Measurements from ENCODE around the gene USP1. TPM values are rescaled to one million over a fixed set of nuclear protein-coding genes. Genes with fewer than 3 reads are reported as not detected.

The USP1 gene
- total RNA-seq, 1 donor from 2014 or later = 44.2 TPM

- H3K27me3 Mint-ChIP-seq = no peaks in the 10 kb centered on the region
- H3K4me3 Mint-ChIP-seq = peak overlapping the region; percentile 93
- no peak overlapping the region for H3K27ac Mint-ChIP-seq
- TF ChIP-seq, protein P1, sequence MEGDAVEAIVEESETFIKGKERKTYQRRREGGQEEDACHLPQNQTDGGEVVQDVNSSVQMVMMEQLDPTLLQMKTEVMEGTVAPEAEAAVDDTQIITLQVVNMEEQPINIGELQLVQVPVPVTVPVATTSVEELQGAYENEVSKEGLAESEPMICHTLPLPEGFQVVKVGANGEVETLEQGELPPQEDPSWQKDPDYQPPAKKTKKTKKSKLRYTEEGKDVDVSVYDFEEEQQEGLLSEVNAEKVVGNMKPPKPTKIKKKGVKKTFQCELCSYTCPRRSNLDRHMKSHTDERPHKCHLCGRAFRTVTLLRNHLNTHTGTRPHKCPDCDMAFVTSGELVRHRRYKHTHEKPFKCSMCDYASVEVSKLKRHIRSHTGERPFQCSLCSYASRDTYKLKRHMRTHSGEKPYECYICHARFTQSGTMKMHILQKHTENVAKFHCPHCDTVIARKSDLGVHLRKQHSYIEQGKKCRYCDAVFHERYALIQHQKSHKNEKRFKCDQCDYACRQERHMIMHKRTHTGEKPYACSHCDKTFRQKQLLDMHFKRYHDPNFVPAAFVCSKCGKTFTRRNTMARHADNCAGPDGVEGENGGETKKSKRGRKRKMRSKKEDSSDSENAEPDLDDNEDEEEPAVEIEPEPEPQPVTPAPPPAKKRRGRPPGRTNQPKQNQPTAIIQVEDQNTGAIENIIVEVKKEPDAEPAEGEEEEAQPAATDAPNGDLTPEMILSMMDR (conservative IDR thresholded peaks at IDR 0.05) = peak; percentile 54
- peaks cover 6% of the 10 kb centered on the region for H3K9me3 Mint-ChIP-seq
- DNase-seq (ENCODE audit: extremely low spot score, unreplicated experiment) = no peak
- H3K4me1 Mint-ChIP-seq (ENCODE audit: unreplicated experiment) = peaks cover 19% of the 10 kb centered on the region
- peaks cover 26% of the 10 kb centered on the region for H3K36me3 Mint-ChIP-seq
Observed at GRCh38 chr1:62439652-62440371, 3.0 kb downstream of the USP1 start.

DNA sequence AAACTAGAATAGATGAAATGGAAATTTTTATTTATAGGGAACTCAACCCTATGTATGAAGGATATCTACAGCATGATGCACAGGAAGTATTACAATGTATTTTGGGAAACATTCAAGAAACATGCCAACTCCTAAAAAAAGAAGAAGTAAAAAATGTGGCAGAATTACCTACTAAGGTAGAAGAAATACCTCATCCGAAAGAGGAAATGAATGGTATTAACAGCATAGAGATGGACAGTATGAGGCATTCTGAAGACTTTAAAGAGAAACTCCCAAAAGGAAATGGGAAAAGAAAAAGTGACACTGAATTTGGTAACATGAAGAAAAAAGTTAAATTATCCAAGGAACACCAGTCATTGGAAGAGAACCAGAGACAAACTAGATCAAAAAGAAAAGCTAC lies 7.9 kb downstream of the USP1 start:
- peaks cover 7% of the 10 kb centered on the region for H3K4me1 Mint-ChIP-seq (ENCODE audit: unreplicated experiment)
- H3K27ac Mint-ChIP-seq = no peak overlapping the region
- no peak for DNase-seq (ENCODE audit: extremely low spot score, unreplicated experiment)
- no peak overlapping the region for H3K4me3 Mint-ChIP-seq
- no peaks in the 10 kb centered on the region for H3K27me3 Mint-ChIP-seq
- no peaks in the 10 kb centered on the region for H3K9me3 Mint-ChIP-seq
- peaks cover 38% of the 10 kb centered on the region for H3K36me3 Mint-ChIP-seq
- TF ChIP-seq, protein P1 (conservative IDR thresholded peaks at IDR 0.05) = no peak

DNA sequence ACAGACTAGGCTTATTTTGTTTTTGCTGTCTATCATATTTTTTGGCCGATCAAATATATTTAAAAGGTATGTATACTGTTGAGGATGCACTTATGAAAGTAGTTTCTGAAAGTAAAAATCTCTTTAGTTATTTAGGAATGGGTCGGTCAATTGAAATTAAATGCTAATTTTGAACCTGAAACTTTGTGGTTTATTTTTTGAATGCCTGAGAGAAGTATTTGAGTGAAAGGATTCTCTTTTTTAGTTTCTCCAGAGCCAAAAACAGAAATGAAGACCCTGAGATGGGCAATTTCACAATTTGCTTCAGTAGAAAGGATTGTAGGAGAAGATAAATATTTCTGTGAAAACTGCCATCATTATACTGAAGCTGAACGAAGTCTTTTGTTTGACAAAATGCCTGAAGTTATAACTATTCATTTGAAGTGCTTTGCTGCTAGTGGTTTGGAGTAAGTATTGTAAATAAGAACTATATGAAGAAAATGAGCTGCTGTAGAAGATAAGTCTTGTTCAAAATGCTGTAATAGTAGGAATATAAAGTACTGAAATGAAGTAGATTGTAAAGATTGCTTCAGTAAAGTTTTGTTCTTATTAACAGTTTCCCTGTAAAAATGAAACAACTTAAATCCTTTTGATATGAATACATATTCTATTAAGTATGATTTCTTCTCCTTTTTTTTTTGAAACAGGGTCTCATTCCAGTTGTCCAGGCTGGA lies 11.5 kb downstream of the USP1 start:
- H3K27me3 Mint-ChIP-seq = no peaks in the 10 kb centered on the region
- TF ChIP-seq, protein P1 (conservative IDR thresholded peaks at IDR 0.05) = no peak
- no peak overlapping the region for H3K4me3 Mint-ChIP-seq
- no peak overlapping the region for H3K27ac Mint-ChIP-seq
- DNase-seq (ENCODE audit: extremely low spot score, unreplicated experiment) = no peak
- no peaks in the 10 kb centered on the region for H3K9me3 Mint-ChIP-seq
- no peaks in the 10 kb centered on the region for H3K4me1 Mint-ChIP-seq (ENCODE audit: unreplicated experiment)
- peaks cover 39% of the 10 kb centered on the region for H3K36me3 Mint-ChIP-seq

DNA sequence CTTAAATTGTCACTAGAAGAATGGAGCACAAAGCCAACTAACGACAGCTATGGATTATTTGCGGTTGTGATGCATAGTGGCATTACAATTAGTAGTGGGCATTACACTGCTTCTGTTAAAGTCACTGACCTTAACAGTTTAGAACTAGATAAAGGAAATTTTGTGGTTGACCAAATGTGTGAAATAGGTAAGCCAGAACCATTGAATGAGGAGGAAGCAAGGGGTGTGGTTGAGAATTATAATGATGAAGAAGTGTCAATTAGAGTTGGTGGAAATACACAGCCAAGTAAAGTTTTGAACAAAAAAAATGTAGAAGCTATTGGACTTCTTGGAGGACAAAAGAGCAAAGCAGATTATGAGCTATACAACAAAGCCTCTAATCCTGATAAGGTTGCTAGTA lies 13.5 kb downstream of the USP1 start:
- no peaks in the 10 kb centered on the region for H3K27me3 Mint-ChIP-seq
- H3K9me3 Mint-ChIP-seq = no peaks in the 10 kb centered on the region
- no peak overlapping the region for H3K27ac Mint-ChIP-seq
- TF ChIP-seq, protein P1 (conservative IDR thresholded peaks at IDR 0.05) = no peak
- H3K4me3 Mint-ChIP-seq = no peak overlapping the region
- peaks cover 35% of the 10 kb centered on the region for H3K36me3 Mint-ChIP-seq
- no peaks in the 10 kb centered on the region for H3K4me1 Mint-ChIP-seq (ENCODE audit: unreplicated experiment)
- no peak for DNase-seq (ENCODE audit: extremely low spot score, unreplicated experiment)

DNA sequence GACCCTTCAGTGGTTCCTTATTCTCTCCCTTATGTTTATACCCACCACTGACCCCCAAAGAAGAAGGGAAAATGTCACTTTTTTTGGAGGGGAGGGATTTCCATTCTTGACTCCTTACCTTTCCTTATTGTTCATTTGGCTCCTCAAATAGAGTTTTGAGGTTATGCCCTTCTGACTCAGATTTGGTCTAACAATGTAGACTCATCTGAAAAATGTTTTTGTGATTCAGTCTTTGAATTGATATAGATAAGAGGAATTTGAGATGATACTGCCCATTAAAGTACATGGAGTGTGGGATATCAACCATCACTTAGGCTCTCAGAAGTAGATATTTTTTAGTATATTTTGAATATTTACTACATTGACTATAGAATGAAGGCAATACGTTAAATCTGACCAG lies 16.1 kb downstream of the USP1 start:
- H3K27ac Mint-ChIP-seq = no peak overlapping the region

More for the DNA sequence above, 16.1 kb downstream of the USP1 start:
- Mint-ChIP-seq H3K4me1 (ENCODE audit: unreplicated experiment) (no peaks in the 10 kb centered on the region), H3K27me3 (no peaks in the 10 kb centered on the region), H3K9me3 (no peaks in the 10 kb centered on the region), H3K36me3 (peaks cover 39% of the 10 kb centered on the region), H3K4me3 (no peak overlapping the region)
- no peak for DNase-seq (ENCODE audit: extremely low spot score, unreplicated experiment)
- TF ChIP-seq, protein P1 (conservative IDR thresholded peaks at IDR 0.05) = no peak

Data from type B pancreatic cell (in vitro differentiated cells).